Measurements from ENCODE around the gene TM9SF2.

Gene TM9SF2

GRCh38 chr13:99495466-99496183 is 5.6 kb upstream of the TM9SF2 start:
- no peak for DNase-seq

- peak; percentile 81 for DNase-seq
These were observed 4.8 kb upstream of the TM9SF2 start for GRCh38 chr13:99496184-99497142.

GRCh38 chr13:99498171-99499161 is 2.8 kb upstream of the TM9SF2 start:
- peak; percentile 97 for DNase-seq

GRCh38 chr13:99500839-99501183 is 461 bp upstream of the TM9SF2 start:
- DNase-seq = no peak

GRCh38 chr13:99501848-99502301 is 603 bp downstream of the TM9SF2 start:
- no peak for DNase-seq

- no peak for DNase-seq
These were observed 4.6 kb downstream of the TM9SF2 start for GRCh38 chr13:99505814-99506269.

GRCh38 chr13:99506634-99507033 is 5.4 kb downstream of the TM9SF2 start:
- DNase-seq = no peak

GRCh38 chr13:99507054-99507453 is 5.8 kb downstream of the TM9SF2 start:
- no peak for DNase-seq

- DNase-seq = no peak
These were observed 6.3 kb downstream of the TM9SF2 start for GRCh38 chr13:99507551-99507950.

GRCh38 chr13:99507986-99508385 is 6.7 kb downstream of the TM9SF2 start:
- DNase-seq = no peak

- no peak for DNase-seq
These were observed 8.2 kb downstream of the TM9SF2 start for GRCh38 chr13:99509479-99509878.

GRCh38 chr13:99514801-99515200 is 13.5 kb downstream of the TM9SF2 start:
- DNase-seq = no peak

- DNase-seq = no peak
These were observed 15.1 kb downstream of the TM9SF2 start for GRCh38 chr13:99516153-99516929.

GRCh38 chr13:99517577-99517976 is 16.3 kb downstream of the TM9SF2 start:
- DNase-seq = no peak

- DNase-seq = no peak
These were observed 16.7 kb downstream of the TM9SF2 start for GRCh38 chr13:99517984-99518383.

- DNase-seq = no peak
These were observed 21.0 kb downstream of the TM9SF2 start for GRCh38 chr13:99522298-99522697.

GRCh38 chr13:99523838-99524237 is 22.6 kb downstream of the TM9SF2 start:
- no peak for DNase-seq

- no peak for DNase-seq
These were observed 24.7 kb downstream of the TM9SF2 start for GRCh38 chr13:99525967-99526366.

- no peak for DNase-seq
These were observed 25.3 kb downstream of the TM9SF2 start for GRCh38 chr13:99526549-99526948.

- DNase-seq = no peak
These were observed 26.0 kb downstream of the TM9SF2 start for GRCh38 chr13:99527301-99527700.

GRCh38 chr13:99528547-99528946 is 27.3 kb downstream of the TM9SF2 start:
- DNase-seq = peak; percentile 3

GRCh38 chr13:99536023-99536422 is 34.8 kb downstream of the TM9SF2 start:
- DNase-seq = no peak

All from NCI-H774 (cell line).